ENCODE measurements around the gene PTBP3. TPM values are rescaled to one million over a fixed set of nuclear protein-coding genes. Genes with fewer than 3 reads are reported as not detected.

The PTBP3 gene
- total and polyA plus RNA-seq, 2 of the 4 experiments (the other 2 are of a cell fraction): 8.6 to 15.6 TPM

DNA sequence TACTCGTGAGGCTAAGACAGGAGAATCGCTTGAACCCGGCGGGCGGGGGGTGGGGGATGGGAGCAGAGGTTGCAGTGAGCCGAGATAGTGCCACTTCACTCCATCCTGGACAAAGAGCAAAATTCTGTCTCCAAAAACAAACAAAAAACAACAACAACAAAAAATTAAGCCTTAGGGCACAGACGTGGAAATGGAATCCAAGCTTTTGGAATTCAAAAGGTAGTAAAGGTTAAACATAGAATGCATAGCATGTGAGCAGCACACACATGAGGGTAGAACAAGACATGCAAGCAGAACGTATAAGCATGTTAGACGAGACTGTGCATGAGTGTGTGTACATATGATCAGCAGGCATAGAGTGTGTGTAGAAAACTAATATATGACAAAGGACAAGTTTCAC lies 68.0 kb downstream of the PTBP3 start:
- 100% methylated on average over 1 of the region's 9 CpGs; no CpG with 5 or more reads in 1 of the 2 experiments for whole genome bisulfite sequencing, 2 experiments (ENCODE audit: extremely low coverage in 2 of 2, insufficient read length in 1 of 2)
- Histone ChIP-seq H2BK15ac (ENCODE audit: low read depth, low read length) (no peak overlapping the region), H2BK20ac (ENCODE audit: low read depth, low read length) (no peak overlapping the region), H3K36me3 (ENCODE audit: control insufficient read depth, insufficient read depth, low read length) (peaks cover 2% of the 10 kb centered on the region), H3K14ac (replicated peaks; ENCODE audit: low read depth, low read length) (no peak overlapping the region), H3K27me3 (ENCODE audit: control insufficient read depth, insufficient read depth, low read length) (no peaks in the 10 kb centered on the region), H2BK5ac (ENCODE audit: low read depth, low read length, poor library complexity, severe bottlenecking) (no peak overlapping the region), H3K79me1 (ENCODE audit: low read depth in 1 of 2, low read length in 2 of 2) (peaks cover 23 to 32% of the 10 kb centered on the region in 2 experiments), H3K56ac (ENCODE audit: extremely low read depth, insufficient read depth, low read length) (no peak overlapping the region), H3K9me3 (ENCODE audit: control insufficient read depth, insufficient read depth, low read length) (no peaks in the 10 kb centered on the region), H2BK120ac (ENCODE audit: low read depth, low read length) (no peak overlapping the region), H3K4me3 (ENCODE audit: insufficient read depth, low read depth, low read length) (no peak overlapping the region), H2AFZ (replicated peaks; ENCODE audit: low read length, poor library complexity) (no peak overlapping the region), H2AK9ac (replicated peaks; ENCODE audit: low read depth, low read length, poor library complexity) (no peak overlapping the region), H3K4me2 (ENCODE audit: low read depth, low read length) (no peak overlapping the region), H3K9ac (ENCODE audit: low read depth, low read length) (no peak overlapping the region), H4K5ac (ENCODE audit: low read depth, low read length) (no peak overlapping the region), H4K8ac (ENCODE audit: low read depth in 2 of 2, low read length in 2 of 2) (no peak overlapping the region), H3K27ac (ENCODE audit: insufficient read depth, low read length) (no peak overlapping the region), H2AK5ac (ENCODE audit: low read depth, low read length) (no peak overlapping the region), H4K91ac (ENCODE audit: insufficient read depth, low read depth, low read length) (no peak overlapping the region), H3K23ac (ENCODE audit: low read depth, low read length) (no peak overlapping the region), H3K18ac (ENCODE audit: low read depth, low read length) (no peak overlapping the region), H3K9me1 (ENCODE audit: insufficient read depth, low read length) (no peaks in the 10 kb centered on the region), H3K4ac (ENCODE audit: low read depth, low read length) (no peak overlapping the region), H3K4me1 (ENCODE audit: control insufficient read depth, insufficient read depth, low read length) (peaks cover 2% of the 10 kb centered on the region; the same call in 1 of the 2 replicates), H4K20me1 (ENCODE audit: insufficient read depth, low read length) (0 out of 2 replicates have a peak, but pooled peaks cover 4% of the 10 kb centered on the region)
- ChIA-PET CTCF (no interaction called here), POLR2A (ENCODE audit: unreplicated experiment) (no interaction called here)
- dilution Hi-C loops (cut with HindIII; ENCODE audit: low sequenced_read_pairs, unreplicated experiment) (no loop called here), intact Hi-C loops (cut with micrococcal nuclease) (no loop called here), in situ Hi-C loops (cut with MboI; ENCODE audit: low sequenced_read_pairs) (no loop called here)
- TF ChIP-seq BHLHE40 (IDR thresholded peaks at IDR 0.05; ENCODE audit: low read depth, low read length): no peak
- TF ChIP-seq POLR2A (IDR thresholded peaks at IDR 0.05; ENCODE audit: low read depth, low read length): no peak
- TF ChIP-seq, protein P1, sequence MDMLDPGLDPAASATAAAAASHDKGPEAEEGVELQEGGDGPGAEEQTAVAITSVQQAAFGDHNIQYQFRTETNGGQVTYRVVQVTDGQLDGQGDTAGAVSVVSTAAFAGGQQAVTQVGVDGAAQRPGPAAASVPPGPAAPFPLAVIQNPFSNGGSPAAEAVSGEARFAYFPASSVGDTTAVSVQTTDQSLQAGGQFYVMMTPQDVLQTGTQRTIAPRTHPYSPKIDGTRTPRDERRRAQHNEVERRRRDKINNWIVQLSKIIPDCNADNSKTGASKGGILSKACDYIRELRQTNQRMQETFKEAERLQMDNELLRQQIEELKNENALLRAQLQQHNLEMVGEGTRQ (IDR thresholded peaks at IDR 0.05; ENCODE audit: low read depth, low read length): no peak
- no peak for TF ChIP-seq MXI1 (IDR thresholded peaks at IDR 0.05; ENCODE audit: borderline replicate concordance, low read depth, low read length)
- TF ChIP-seq SMC3 (IDR thresholded peaks at IDR 0.05; ENCODE audit: low read depth, low read length): no peak
- no peak for TF ChIP-seq RFX5 (IDR thresholded peaks at IDR 0.05; ENCODE audit: low read depth, low read length)
- TF ChIP-seq, protein P2, sequence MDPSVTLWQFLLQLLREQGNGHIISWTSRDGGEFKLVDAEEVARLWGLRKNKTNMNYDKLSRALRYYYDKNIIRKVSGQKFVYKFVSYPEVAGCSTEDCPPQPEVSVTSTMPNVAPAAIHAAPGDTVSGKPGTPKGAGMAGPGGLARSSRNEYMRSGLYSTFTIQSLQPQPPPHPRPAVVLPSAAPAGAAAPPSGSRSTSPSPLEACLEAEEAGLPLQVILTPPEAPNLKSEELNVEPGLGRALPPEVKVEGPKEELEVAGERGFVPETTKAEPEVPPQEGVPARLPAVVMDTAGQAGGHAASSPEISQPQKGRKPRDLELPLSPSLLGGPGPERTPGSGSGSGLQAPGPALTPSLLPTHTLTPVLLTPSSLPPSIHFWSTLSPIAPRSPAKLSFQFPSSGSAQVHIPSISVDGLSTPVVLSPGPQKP (IDR thresholded peaks at IDR 0.05; ENCODE audit: borderline replicate concordance, low read depth, low read length): no peak
- no peak for TF ChIP-seq RAD21 (IDR thresholded peaks at IDR 0.05; ENCODE audit: low read length)
- TF ChIP-seq NFE2L2 (IDR thresholded peaks at IDR 0.05; ENCODE audit: low read depth, low read length): no peak
- TF ChIP-seq MAZ (IDR thresholded peaks at IDR 0.05; ENCODE audit: borderline replicate concordance, low read depth, low read length): no peak
- BruUV-seq (replicated peaks): no TSS peak
- DNase-seq (no peak), ATAC-seq (ENCODE audit: low read depth) (no peak)

Data from IMR-90 (cell line).